GM12865 (cell line): Measurements from ENCODE around the gene GPR68.
"Not testable (repeated sequence)": the region's sequence is repeated elsewhere in the genome, so short reads cannot be mapped to it uniquely, and the experiment has no call there.

Experiments
- DNase-seq: peaks from one replicate; pipeline ENCODE4 v3.0.0; 2010; ENCODE audit warnings: low read depth
- H3K4me3 ChIP-seq: 2 replicates; pipeline ENCODE4 v1.5.1; 2011; ENCODE audit warnings: mild to moderate bottlenecking, low read depth, low read length, control low read depth
- CTCF ChIP-seq: IDR thresholded peaks from 2 replicates; pipeline ENCODE4 v1.5.1; 2011; ENCODE audit warnings: low read length, control low read depth, low read depth, inconsistent platforms; ENCODE audit not compliant: insufficient read depth; ENCODE audit errors: missing control alignments

GPR68 gene

DNA sequence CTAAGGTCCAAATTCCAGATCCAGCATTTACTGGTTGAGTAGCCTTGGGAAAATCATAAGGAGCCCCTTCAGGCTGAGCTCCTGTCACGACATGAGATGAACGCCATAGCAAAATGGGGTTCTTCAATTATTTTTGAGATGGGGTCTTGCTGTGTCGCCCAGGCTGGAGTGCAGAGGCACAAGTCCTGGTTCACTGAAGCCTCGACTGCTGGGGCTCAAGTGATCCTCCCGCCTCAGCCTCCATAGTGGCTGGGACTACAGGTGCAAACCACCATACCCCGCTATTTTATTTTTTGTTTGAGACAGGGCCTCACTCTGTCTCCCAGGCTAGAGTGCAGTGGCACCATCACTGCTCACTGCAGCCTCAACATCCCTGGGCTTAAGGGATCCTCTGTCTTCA lies 25.7 kb upstream of the GPR68 start:
- TF ChIP-seq CTCF = no peak
- no peak for DNase-seq
- H3K4me3 ChIP-seq = no peak overlapping the region

- H3K4me3 ChIP-seq = no peak overlapping the region
These were observed 24.8 kb upstream of the GPR68 start for GRCh38 chr14:91269076-91269991.

GRCh38 chr14:91267965-91268437 lies 23.5 kb upstream of the GPR68 start:
- H3K4me3 ChIP-seq = no peak overlapping the region
- DNase-seq = no peak
- no peak for TF ChIP-seq CTCF

More at GRCh38 chr14:91269076-91269991, 24.8 kb upstream of the GPR68 start:
- no peak for DNase-seq
- no peak for TF ChIP-seq CTCF

GRCh38 chr14:91266276-91266675 lies 21.8 kb upstream of the GPR68 start:
- not testable (repeated sequence) for DNase-seq, H3K4me3 ChIP-seq

GRCh38 chr14:91265404-91265803 lies 20.9 kb upstream of the GPR68 start:
- DNase-seq = no peak
- TF ChIP-seq CTCF = no peak
- no peak overlapping the region for H3K4me3 ChIP-seq

GRCh38 chr14:91264151-91265150 lies 19.9 kb upstream of the GPR68 start:
- no peak for DNase-seq
- no peak overlapping the region for H3K4me3 ChIP-seq
- TF ChIP-seq CTCF = no peak

GRCh38 chr14:91263329-91263728 lies 18.8 kb upstream of the GPR68 start:
- DNase-seq = no peak
- no peak for TF ChIP-seq CTCF
- no peak overlapping the region for H3K4me3 ChIP-seq
